HCT116 (cell line): ENCODE measurements around the gene TMEM132D.
"Not testable (repeated sequence)": the region's sequence is repeated elsewhere in the genome, so short reads cannot be mapped to it uniquely, and the experiment has no call there.

ENCODE experiments used
- ATF3 ChIP-seq: IDR thresholded peaks from 2 replicates; pipeline ENCODE4 v1.6.1; 2012
- CTCF ChIP-seq, 3 experiments: fragments of 200-600 bp in 1 of 3; sonication (generic) in 1 of 3; IDR thresholded peaks in 2 of 3; conservative IDR thresholded peaks in 1 of 3; 2 replicates each; pipeline ENCODE4 v1.5.1; 2012 to 2017; ENCODE audit warnings: low read depth in 2 of 3, low read length in 2 of 3, antibody characterized with exemption in 1 of 3, borderline replicate concordance in 1 of 3, control low read depth in 1 of 3, mild to moderate bottlenecking in 1 of 3, mixed read lengths in 1 of 3, mixed run types in 1 of 3, moderate library complexity in 1 of 3; ENCODE audit not compliant: insufficient read depth in 1 of 3
- EZH2 ChIP-seq: fragments of 200-600 bp; sonication (generic); IDR thresholded peaks from 2 replicates; pipeline ENCODE4 v1.6.1; 2017; ENCODE audit warnings: antibody characterized with exemption, mixed run types
- JUND ChIP-seq: IDR thresholded peaks from 2 replicates; pipeline ENCODE4 v1.6.1; 2012
- POLR2A ChIP-seq: IDR thresholded peaks from 2 replicates; pipeline ENCODE4 v1.7.0; 2011; ENCODE audit warnings: borderline replicate concordance; ENCODE audit not compliant: insufficient read depth, insufficient read length; ENCODE audit errors: extremely low read depth
- POLR2AphosphoS5 ChIP-seq: IDR thresholded peaks from 2 replicates; pipeline ENCODE4 v1.6.1; 2011; ENCODE audit warnings: mild to moderate bottlenecking, low read depth, low read length, moderate library complexity

GRCh38 chr12:129899045-129899444 lies 4.8 kb downstream of the TMEM132D start:
- not testable (repeated sequence) for TF ChIP-seq CTCF (IDR thresholded peaks at IDR 0.05 in 2 of 3, conservative IDR thresholded peaks at IDR 0.05 in 1 of 3; ENCODE audit: borderline replicate concordance in 1 of 3, insufficient read depth in 1 of 3, low read depth in 2 of 3, low read length in 2 of 3); JUND; POLR2A; ATF3; EZH2; POLR2AphosphoS5
